ENCODE data around the gene OOSP4B. TPM values are rescaled to one million over a fixed set of nuclear protein-coding genes. Genes with fewer than 3 reads are reported as not detected.
"Not testable (repeated sequence)": the region's sequence is repeated elsewhere in the genome, so short reads cannot be mapped to it uniquely, and the experiment has no call there.

OOSP4B gene
- total and polyA plus RNA-seq, 2 of the 13 experiments (the other 11 are each of a cell fraction or from before 2014, with no cell fraction given), result not detected

DNA sequence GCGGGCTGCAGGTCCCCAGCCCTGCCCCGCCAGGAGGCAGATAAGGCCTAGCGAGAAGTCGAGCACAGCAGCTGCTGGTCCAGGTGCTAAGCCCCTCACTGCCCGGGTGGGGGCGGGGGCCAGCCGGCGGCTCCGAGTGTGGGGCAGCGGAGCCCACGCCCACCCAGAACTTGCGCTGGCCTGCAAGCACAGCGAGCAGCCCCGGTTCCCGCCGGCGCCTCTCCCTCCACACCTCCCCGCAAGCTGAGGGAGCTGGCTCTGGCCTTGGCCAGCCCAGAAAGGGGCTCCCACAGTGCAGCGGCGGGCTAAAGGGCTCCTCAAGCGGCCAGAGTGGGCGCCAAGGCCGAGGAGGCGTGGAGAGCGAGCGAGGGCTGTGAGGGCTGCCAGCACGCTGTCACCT is 3.4 kb downstream of the OOSP4B start:
- FAIRE-seq; CTCF ChIA-PET (ENCODE audit: low intra/inter-chr PET ratio, low total read pairs); H3K9ac ChIP-seq (ENCODE audit: insufficient read depth, low read depth, low read length); H3K4me1 ChIP-seq (ENCODE audit: insufficient read depth, low read length); H3K79me2 ChIP-seq (ENCODE audit: insufficient read depth, low read length); in situ Hi-C loops (cut with HindIII; ENCODE audit: extremely low pct_ligation_motif_present, low pct_unique_long_range_greater_than_20kb); H3K27me3 ChIP-seq (ENCODE audit: control insufficient read depth in 1 of 2, insufficient read depth in 2 of 2, low read length in 2 of 2); POLR2A ChIA-PET; ATAC-seq; H3K36me3 ChIP-seq (replicated peaks in 1 of 2; ENCODE audit: control insufficient read depth in 1 of 2, insufficient read depth in 2 of 2, low read length in 2 of 2); DNase-seq (ENCODE audit: low spot score); BruUV-seq (replicated peaks); H2AFZ ChIP-seq (ENCODE audit: low read length); H3K9me3 ChIP-seq (ENCODE audit: low read length); H3K4me3 ChIP-seq (replicated peaks in 1 of 3; ENCODE audit: insufficient read depth in 1 of 3, low read depth in 2 of 3, low read length in 3 of 3); H4K20me1 ChIP-seq (ENCODE audit: insufficient read depth, low read length); intact Hi-C loops (cut with micrococcal nuclease; ENCODE audit: unreplicated experiment); H3K4me2 ChIP-seq (ENCODE audit: low read depth, low read length); H3K27ac ChIP-seq (ENCODE audit: extremely low read length, insufficient read depth, low read length): not testable (repeated sequence)
- WGBS (ENCODE audit: low lambda C conversion rate), result 32% methylated on average over 8 of the region's 27 CpGs

DNA sequence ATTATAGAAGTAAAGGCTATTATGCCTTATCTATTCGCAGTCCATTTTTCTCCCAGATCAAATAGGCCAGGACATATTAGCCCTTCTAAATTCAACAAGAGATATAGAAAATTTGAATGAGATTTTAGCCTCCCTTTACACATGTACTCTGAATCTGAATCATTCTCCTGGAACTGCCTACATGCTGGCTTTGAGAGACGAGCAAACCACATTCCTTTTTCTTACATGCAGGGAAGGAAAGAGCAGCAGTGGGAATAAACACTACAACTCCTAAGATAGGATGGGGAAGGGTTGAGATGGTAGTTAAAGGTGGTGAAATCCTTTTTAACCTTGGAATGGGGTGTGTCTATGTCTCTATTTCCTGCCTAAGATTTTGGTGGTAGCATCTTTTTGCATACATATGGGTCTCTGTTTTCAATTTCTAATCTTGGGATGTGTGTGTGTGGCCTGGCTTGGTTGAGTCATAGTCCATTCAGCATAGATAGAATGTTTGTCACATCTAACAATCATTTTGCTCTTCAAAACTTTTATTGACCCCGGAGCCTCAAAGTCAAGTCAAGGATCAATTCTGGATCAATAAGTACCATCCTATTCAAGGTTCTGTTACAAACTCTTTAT is 12.1 kb downstream of the OOSP4B start:
- Histone ChIP-seq H4K20me1 (ENCODE audit: insufficient read depth, low read length) (no peaks in the 10 kb centered on the region), H3K27me3 (ENCODE audit: control insufficient read depth in 1 of 2, insufficient read depth in 2 of 2, low read length in 2 of 2) (no peaks in the 10 kb centered on the region), H3K4me1 (ENCODE audit: insufficient read depth, low read length) (no peaks in the 10 kb centered on the region), H3K79me2 (ENCODE audit: insufficient read depth, low read length) (no peaks in the 10 kb centered on the region), H3K36me3 (replicated peaks in 1 of 2; ENCODE audit: control insufficient read depth in 1 of 2, insufficient read depth in 2 of 2, low read length in 2 of 2) (no peaks in the 10 kb centered on the region), H3K27ac (ENCODE audit: extremely low read length, insufficient read depth, low read length) (no peak overlapping the region), H3K4me3 (replicated peaks in 1 of 3; ENCODE audit: insufficient read depth in 1 of 3, low read depth in 2 of 3, low read length in 3 of 3) (no peak overlapping the region), H3K4me2 (ENCODE audit: low read depth, low read length) (no peak overlapping the region), H2AFZ (ENCODE audit: low read length) (no peak overlapping the region), H3K9ac (ENCODE audit: insufficient read depth, low read depth, low read length) (no peak overlapping the region), H3K9me3 (ENCODE audit: low read length) (no peaks in the 10 kb centered on the region)
- intact Hi-C loops (cut with micrococcal nuclease; ENCODE audit: unreplicated experiment), result no loop called here
- TF ChIP-seq NBN (conservative IDR thresholded peaks at IDR 0.05) (no peak), ADNP (CRISPR knock-in tag; IDR thresholded peaks at IDR 0.05) (no peak), ZNF138 (CRISPR knock-in tag; IDR thresholded peaks at IDR 0.05; ENCODE audit: low read depth) (no peak), MYC (CRISPR knock-in tag; IDR thresholded peaks at IDR 0.05; ENCODE audit: borderline replicate concordance) (no peak)
- TF ChIP-seq, protein P1, sequence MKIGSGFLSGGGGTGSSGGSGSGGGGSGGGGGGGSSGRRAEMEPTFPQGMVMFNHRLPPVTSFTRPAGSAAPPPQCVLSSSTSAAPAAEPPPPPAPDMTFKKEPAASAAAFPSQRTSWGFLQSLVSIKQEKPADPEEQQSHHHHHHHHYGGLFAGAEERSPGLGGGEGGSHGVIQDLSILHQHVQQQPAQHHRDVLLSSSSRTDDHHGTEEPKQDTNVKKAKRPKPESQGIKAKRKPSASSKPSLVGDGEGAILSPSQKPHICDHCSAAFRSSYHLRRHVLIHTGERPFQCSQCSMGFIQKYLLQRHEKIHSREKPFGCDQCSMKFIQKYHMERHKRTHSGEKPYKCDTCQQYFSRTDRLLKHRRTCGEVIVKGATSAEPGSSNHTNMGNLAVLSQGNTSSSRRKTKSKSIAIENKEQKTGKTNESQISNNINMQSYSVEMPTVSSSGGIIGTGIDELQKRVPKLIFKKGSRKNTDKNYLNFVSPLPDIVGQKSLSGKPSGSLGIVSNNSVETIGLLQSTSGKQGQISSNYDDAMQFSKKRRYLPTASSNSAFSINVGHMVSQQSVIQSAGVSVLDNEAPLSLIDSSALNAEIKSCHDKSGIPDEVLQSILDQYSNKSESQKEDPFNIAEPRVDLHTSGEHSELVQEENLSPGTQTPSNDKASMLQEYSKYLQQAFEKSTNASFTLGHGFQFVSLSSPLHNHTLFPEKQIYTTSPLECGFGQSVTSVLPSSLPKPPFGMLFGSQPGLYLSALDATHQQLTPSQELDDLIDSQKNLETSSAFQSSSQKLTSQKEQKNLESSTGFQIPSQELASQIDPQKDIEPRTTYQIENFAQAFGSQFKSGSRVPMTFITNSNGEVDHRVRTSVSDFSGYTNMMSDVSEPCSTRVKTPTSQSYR (CRISPR knock-in tag; IDR thresholded peaks at IDR 0.05; ENCODE audit: borderline replicate concordance), result no peak
- in situ Hi-C loops (cut with HindIII; ENCODE audit: extremely low pct_ligation_motif_present, low pct_unique_long_range_greater_than_20kb), result no loop called here
- 0% methylated on average over 3 of the region's 3 CpGs for WGBS (ENCODE audit: low lambda C conversion rate)
- ATAC-seq (no peak), FAIRE-seq (no peak), DNase-seq (ENCODE audit: low spot score) (no peak)
- ChIA-PET CTCF (ENCODE audit: low intra/inter-chr PET ratio, low total read pairs) (no interaction called here), POLR2A (no interaction called here)
- no TSS peak for BruUV-seq (replicated peaks)
